ENCODE measurements around the gene HOXB6.
A peak's percentile ranks its signal among the peaks of the same experiment; 100 is the strongest.

- TF ChIP-seq POLR2AphosphoS5 (IDR thresholded peaks at IDR 0.05; ENCODE audit: borderline replicate concordance, low read depth, low read length) (peak; percentile 43; the same call in 1 of the 2 replicates), EZH2 (IDR thresholded peaks at IDR 0.05) (no peak)
Observed at GRCh38 chr17:48609033-48609432, 4.2 kb upstream of the HOXB6 start.

All from SK-N-MC (cell line).